ENCODE data around the gene ABCA4. TPM values are rescaled to one million over a fixed set of nuclear protein-coding genes. Genes with fewer than 3 reads are reported as not detected.

ABCA4 gene
- total and polyA plus RNA-seq, 2 of the 8 experiments (the other 6 are each of a cell fraction or from before 2014, with no cell fraction given): 0.06 TPM; not detected in 1

- TF ChIP-seq ATF3 (IDR thresholded peaks at IDR 0.05; ENCODE audit: insufficient read depth, low read depth, low read length): no peak
- no peak for TF ChIP-seq EZH2 (IDR thresholded peaks at IDR 0.05; ENCODE audit: low read depth, low read length, severe bottlenecking)
- no peak for TF ChIP-seq SRF (IDR thresholded peaks at IDR 0.05; ENCODE audit: low read depth, low read length)
- TF ChIP-seq, protein P1, sequence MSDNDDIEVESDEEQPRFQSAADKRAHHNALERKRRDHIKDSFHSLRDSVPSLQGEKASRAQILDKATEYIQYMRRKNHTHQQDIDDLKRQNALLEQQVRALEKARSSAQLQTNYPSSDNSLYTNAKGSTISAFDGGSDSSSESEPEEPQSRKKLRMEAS (IDR thresholded peaks at IDR 0.05): no peak
These were observed 101.6 kb downstream of the ABCA4 start (continued) for GRCh38 chr1:94019327-94019726.
